DND-41 (cell line): ENCODE data around the gene TOPAZ1.

Experiments
- CTCF ChIP-seq: IDR thresholded peaks from 2 replicates; pipeline ENCODE4 v1.5.1; 2012; ENCODE audit warnings: borderline replicate concordance, low read length, moderate library complexity, mild to moderate bottlenecking; ENCODE audit not compliant: poor library complexity, severe bottlenecking; ENCODE audit errors: extremely low read depth
- EZH2 ChIP-seq: IDR thresholded peaks from 3 replicates; pipeline ENCODE4 v1.6.1; 2012; ENCODE audit warnings: borderline replicate concordance, low read depth, mild to moderate bottlenecking, moderate library complexity, low read length, inconsistent platforms; ENCODE audit not compliant: severe bottlenecking

- TF ChIP-seq EZH2 (no peak), CTCF (no peak)
These were observed 34.6 kb upstream of the TOPAZ1 start for GRCh38 chr3:44206862-44207652.
